NK-92 treated with Interleukin-12 subunit alpha and Interleukin-12 subunit beta, amount 100 ng/mL, for 24 hours (cell line): Measurements from ENCODE around the gene TMEM236.

Source experiments
- DNase-seq: peaks from one replicate; lab custom pipeline; 2025; lab: John Stamatoyannopoulos, UW

The TMEM236 gene

DNA sequence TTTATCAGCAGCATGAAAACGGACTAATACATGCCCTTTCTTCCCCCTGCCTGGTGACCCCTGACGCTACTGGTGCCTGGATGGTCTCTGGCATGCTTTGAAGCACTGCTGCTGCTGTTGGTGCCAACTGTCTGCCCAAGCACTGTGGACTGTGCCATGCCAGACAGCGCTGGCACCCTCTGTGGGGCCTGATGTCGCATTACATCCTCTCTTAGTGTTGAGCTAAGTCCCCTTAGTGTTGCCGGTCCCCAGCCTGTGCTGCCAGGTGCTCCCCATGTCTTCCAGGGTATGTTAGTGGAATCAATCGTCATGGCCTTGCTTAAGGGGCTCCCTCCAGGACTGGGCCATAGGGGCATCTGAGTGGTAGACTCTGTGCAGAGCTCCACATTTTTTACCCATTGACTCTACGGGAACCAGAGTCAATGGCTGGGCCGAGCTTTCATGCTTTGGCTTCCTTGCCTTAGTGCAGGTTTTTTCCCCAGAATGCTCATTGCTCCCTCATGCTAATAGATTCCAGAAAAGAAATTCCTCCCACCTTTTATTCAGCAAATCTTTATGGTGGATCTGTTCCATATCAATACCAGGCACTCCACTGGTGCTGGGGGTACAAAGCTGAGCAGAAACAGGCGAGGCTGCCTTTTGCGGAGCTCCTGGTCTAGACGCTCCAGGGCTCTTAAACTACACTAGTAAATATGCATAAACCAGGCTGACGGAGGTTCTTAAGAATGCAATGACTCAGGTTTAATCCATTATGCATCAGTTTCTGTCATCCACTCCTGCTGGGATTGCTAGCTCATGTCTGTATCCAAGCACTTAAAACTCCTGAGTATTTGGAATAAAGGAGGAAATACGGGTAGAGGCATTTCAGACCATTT lies 35.3 kb downstream of the TMEM236 start:
- DNase-seq, result no peak

DNA sequence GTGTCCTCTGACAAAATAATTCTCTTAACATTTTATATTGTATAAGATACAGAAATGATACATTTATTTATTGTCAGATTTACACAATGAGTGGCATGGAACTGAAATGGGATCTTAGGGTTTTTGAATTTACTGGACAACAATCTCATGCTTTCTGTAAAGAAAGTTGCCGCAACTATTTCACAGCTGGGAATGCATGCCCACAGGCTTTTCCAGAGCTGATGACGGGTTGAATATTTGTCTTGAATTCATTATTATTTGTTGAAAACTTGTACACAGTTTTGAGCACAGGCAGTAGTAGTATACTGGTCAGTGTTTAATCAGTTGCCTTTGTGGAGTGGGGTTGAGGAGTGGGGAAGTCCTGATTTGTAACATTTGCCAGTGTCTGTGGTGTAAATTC lies 36.6 kb downstream of the TMEM236 start:
- DNase-seq, result no peak

DNA sequence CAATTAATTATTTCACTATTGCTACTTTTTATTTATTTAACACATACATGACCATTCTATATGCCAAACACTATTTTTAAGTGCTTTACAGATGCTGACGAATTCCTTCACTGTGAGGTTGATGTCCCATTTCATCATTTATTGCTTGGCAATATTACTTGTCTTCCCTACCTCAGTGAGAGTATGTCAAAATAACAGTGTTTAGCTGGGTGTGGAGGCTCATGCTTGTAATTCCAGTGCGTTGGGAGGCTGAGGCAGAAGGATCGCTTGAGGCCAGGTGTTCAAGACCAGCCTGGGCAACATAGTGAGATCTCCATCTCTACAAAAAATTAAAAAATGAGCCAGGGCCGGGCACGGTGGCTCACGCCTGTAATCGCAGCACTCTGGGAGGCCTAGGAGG lies 37.4 kb downstream of the TMEM236 start:
- no peak for DNase-seq

DNA sequence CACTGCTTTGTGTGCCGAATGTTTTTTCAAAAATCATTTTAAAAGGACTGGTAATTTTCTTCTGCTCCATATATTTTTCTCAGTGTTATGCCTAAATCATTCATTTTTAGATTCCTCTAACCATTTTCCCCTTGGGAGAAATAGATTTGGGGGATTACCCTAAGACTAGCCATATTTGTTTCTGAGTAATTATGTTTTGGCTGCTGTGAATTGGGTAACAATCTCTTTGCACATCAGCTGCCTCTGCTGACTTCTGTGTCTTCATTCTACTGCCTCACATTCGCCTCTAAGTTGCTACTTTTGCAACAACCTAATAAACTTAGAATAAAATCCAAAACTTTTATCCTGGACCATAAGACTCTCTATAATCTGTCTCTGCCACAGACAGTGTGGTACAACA lies 38.6 kb downstream of the TMEM236 start:
- DNase-seq, result no peak

DNA sequence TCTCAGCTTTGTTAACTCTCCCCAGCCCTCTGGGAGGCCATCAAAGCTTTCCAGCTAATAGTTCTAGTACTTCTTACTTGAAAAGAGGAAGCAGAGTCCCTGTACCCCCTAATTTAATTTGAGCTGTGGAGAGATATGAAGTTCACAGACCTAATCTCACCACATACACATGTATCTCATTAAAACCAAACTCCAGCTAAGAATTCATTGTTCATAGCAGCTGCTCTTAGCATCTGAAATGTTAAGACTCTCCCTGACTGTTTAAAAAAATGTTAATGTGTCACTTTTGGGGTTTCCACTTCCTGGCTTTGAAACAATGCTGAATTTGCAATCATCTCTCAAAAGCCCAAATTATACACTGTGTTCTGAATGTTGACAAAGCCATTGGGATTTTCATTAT lies 41.0 kb downstream of the TMEM236 start:
- no peak for DNase-seq

DNA sequence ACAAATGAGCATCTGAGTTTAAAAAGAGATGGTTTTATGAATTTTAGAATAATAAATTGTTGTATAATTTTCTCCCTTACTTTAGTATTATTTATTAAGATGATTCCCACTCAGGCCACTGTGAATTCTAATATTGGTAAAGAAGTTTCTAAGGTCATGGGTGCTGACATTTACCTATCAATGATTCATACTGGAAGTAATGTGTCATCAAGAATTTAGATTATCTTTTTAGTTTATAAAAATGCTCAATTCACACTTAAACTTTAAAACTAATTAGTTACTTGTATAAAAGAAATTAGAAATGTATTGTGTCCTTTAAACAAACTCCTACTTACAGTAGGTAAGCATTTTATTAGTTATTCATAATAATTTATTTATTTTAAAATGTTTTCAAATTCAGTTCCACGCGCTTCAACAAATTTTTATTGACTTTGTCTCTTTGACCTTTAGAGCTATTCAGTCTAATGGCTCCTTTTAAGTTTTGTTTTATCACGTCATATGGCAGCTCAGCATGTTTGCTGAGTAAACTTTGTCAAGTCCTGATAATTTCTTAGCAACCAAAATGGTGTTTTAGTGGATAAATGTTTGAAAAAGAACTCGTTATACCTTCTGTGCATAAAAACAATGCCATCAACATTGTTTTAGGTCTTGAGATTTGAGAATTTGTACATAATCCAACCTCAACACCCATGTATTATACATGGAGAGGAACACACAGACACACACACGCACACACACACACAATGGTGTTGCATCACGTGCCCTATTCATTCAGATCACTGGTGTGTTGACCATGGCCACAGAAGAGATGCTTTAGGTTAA lies 42.0 kb downstream of the TMEM236 start:
- no peak for DNase-seq

DNA sequence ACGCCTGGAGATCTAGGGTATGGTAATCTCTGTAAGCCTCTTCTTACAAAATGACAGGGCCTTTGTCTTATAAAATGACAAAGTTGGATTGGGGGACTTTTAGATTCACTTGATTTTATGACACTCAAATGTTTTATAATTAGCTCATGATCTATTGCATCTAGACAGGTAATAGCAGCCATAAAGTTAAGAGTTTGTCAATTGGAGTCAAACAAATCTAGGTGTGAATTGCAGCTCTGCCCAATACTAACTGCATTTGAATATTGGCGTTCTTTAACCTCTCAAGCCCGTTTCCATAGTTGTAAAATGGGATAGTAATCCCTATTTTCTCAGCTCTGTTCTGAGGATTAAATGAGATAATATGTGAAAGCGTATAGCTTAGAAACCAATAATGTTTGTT lies 43.1 kb downstream of the TMEM236 start:
- DNase-seq, result no peak

DNA sequence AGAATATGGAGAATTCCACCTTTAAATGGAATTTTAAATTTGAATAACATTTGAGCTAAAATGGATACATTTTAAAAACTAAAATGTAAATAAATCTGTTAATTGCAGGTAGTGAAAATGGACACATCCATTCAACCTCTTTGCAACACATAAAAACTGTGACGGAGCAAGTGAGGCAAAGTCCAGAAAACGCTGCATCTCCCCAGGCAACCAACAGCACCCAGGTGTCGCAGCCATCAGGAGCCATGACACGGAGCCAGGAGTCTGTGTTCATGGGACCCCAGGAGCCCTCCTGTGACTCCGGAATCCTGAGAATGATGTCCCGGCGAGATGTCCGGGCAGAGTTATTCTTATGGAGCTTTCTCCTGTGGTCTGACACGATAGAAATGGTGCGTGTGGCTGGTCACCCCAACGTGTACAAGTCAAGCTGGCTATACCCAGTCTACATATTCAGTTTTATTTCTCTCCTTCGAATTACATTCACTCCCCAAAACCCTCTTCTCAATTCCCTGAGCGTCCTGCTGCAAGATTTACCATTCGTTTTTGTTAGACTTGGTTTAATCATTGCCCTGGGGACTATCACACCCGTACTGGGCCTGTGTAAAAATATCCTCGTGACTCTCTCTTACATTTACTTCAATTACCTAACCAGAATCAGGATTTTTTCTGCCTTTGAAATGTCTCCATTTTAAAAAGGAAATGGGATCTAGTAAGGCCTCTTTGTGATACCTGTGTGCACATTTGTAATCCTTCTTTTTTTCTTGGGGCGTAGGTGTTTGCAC lies 44.0 kb downstream of the TMEM236 start:
- DNase-seq, result no peak

DNA sequence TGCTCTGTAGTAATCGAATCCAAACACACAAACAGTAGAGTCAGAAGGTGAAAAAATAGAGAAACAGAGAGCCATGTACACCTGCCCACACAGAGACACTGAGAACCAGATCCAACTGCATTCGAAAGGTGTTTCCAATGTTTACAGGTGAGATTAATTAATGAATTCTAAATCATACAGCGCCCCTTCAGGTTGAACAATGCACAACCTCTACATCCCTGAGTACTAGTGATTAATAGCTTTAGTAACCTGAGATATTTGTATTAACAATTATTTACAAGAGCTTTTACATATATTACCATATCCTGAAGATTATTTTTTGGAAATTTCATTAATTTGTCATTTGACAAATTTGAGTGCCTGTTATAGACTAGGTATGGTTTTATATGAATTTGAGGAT lies 49.5 kb downstream of the TMEM236 start:
- DNase-seq, result no peak

DNA sequence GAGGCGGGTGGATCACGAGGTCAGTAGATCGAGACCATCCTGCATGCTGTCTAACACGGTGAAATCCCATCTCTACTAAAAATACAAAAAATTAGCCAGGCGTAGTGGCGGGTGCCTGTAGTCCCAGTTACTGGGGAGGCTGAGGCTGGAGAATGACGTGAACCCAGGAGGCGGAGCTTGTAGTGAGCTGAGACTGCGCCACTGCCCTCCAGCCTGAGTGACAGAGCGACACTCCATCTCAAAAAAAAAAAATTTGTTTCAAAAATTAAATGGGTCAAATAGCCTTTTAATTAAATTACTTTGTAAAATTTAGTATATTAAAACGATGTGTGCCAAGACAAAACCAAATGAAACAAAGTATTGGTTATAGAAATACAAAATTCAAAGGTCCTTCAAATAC lies 50.3 kb downstream of the TMEM236 start:
- no peak for DNase-seq

DNA sequence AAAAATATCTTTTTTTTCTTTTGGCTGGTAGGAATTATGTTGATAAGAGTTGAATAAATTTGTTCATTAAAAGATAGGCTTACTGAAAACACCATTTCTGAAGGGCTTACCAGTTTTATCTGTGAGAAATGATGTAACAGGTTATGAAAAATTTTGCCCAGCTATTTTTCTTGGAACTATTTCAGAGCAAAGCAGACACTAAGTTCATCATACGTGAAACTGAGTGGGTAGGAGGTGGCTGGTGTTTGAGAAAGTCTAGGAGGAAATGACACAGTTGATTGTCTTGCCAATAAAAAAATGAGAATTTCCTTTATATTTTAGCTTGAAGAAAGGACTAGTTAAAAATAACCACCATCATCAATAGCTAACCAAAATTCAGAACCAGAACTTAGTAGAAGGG lies 51.0 kb downstream of the TMEM236 start:
- no peak for DNase-seq

DNA sequence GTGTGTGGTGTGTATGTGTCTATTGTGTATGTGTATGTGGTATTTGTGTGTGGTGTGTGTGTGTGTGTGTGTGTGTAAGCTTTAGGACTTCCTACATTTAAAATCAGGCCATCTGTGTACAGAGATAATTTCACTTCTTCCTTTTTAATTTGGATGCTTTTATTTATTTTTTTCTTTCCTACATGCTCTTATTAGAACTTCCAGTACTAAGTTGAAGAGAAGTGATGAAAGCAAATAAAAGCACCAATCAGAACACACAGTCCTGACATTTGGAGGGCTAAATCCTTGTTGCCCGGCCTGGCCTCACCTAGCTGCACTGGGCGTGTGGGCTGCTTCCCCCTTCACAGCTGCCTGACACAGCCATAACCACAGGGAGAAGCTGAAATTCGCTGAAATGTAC lies 53.3 kb downstream of the TMEM236 start:
- DNase-seq, result no peak

DNA sequence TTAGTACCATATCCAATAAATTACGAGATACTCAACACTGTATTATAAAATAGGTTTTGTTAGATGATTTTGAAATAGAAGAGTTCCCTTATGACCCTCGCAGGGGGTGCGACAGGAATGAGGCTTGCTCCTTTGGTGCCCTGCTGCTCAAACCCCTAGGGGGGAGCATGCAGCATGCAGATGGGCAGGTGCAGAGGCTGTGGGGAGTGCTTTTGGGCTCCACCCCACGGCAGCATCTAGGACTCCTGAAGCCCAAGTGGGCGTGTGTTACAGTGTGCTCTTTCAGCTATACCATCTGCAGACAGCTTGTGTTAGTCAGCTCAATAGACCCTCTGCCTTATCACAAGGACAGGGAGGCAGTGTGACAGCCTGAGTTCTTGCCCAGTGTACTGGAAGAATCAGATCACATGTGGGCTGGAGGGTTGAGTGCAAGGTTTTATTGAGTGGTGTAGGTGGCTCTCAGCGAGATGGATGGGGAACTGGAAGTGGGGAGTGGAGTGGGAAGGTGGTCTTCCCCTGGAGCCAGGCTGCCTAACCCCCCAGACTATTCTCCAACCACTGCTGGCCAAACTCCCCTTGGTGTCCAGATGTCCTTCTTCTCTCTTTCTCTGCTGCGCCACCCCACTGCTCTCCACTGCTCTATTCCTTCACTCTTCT lies 54.0 kb downstream of the TMEM236 start:
- no peak for DNase-seq

DNA sequence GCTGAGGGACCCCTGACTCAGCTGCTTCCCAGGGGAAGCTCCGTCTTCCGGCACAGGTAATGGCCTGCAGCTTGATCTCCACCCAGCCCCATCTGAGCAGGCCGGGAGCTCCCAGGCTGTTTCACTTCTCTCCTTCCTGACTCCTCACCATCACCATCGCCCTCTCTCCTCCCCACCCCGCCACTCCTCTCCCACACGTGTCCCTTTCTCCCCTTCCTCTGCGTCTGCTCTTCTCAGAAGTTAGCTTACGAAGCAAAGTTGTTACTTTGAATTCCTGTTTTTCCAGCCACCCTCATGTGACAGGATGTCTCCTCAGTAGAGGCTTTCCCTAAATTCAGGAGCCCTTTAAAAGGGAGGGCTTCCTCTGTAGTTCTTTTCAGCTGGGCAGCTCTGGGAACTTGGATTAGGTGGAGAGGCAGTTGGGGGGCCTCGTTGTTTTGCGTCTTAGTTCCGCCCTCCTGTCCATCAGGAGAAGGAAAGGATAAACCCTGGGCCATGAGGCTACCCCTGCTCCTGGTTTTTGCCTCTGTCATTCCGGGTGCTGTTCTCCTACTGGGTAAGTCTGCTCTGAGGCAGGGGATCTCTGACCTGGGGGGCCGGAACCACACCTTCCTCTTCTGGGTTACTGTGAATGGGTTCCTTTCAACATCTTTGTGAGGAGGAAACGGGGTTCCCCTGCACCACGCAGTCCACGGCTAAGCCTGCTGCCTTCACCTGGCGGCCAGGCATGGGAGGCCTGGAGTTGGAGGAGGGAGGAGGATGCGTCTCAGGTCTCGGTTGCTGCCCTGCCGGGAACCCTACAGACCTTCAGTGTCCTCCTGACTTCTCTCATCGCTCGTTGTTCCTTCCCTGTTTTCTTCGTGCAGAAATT lies 57.2 kb downstream of the TMEM236 start, which contains the start of gene MRC1:
Gene MRC1 (plus strand): TSS at position 378 of the 871 bp plus-strand sequence. CDS start 118 bp downstream, at position 496.
- DNase-seq, result no peak

DNA sequence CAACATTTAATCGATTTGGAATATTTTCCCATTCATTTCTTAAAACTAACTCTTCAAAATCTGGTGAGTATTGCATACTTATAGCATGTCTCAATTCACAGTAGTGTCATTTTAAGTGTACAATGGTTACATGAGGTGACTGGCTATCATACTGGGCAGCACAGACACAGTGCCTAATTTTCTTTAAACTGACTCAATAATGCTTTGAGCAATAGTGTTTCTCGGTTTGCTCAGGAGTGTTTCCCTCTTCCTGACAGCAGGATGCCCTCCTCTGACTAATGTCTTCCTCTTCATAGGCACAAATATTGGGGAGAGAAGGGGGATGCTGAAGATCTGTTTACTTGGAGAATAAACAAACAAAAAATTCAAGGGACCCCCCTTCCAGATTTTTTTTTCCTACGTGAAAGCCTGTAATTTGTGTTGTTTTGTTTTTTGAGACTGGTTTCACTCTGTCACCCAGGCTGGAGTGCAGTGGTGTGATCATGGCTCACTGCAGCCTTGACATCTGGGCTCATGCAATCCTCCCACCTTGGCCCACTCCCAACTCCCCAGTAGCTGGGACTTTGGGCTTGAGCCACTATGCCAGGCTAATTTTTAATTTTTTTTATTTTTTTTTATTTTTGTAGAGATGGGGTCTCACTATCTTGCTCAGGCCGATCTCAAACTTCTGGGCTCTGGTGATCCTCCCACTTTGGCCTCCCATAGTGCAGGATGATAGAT lies 59.3 kb downstream of the TMEM236 start:
- DNase-seq, result no peak

DNA sequence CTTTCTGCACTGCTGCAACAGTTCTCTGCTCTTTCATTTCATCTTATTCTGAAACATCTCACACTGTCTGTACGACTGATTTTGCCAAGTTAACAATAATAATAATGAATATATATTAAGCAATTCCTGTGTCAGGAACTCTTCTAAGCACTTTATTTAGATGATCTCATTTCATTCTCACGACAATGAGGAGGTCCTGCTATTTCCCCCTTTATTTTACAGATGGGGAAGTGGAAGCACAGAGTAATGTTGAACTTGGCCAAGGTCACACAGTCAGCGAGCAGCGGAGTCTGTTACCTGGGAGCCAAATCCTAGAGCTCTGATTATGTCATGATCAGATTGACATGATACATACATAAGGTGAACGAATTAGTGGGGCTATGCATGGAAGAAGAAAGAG lies 63.0 kb downstream of the TMEM236 start:
- DNase-seq, result no peak

DNA sequence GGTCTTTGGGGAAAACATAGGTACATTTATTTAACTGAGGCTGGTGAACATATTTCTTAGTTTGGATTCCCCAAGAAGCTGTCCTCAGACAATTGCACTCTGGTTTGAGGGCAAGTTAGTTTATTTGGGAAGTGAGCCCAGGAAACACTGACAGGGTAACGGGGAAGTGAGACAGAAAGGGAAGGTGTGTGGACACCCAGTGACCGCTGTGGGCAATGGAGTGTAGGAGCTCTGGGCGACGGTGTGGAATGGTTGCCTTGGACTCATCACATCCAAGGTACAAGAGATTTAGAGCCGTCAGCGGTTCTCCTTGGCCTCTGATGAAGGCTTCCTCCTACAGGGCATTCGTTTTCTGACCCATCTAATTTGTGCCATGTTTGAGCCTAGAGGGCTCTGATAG lies 64.2 kb downstream of the TMEM236 start:
- no peak for DNase-seq

DNA sequence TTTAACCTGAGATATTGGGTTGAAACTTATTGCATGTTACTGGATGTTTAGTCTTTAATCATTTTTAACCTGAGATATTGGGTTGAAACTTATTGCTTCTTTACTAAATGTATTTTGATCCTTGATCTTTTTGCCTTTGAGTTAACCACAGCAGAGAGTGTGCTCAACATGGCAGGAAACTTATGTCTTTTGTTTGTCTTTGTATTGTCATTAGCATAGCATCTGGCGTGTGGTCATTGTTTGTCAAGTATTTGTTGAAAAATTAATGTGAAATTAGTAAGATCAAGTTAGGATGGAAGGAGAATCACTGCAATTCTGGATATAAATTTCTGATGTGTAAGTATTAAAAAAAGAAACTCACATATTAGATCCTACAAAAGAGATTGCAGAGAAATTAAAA lies 65.3 kb downstream of the TMEM236 start:
- DNase-seq, result no peak

DNA sequence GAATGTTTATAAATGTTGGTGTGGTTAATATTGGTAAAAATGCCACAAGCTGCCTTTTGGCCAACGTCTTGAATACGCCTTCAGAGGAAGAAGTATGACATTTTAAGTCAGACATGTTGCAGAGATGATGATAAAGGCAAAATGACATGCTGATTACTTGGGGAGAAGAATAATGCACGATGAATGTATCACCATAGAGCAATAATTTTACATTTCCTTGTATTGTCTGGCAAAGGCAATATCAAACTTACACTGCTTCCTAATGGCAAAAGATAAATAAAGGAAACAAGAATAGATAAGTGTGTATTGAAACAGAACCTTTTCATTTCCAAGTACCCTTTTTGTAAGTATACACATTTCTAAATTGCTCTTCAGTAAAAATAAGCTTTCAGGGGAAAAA lies 65.8 kb downstream of the TMEM236 start:
- no peak for DNase-seq

DNA sequence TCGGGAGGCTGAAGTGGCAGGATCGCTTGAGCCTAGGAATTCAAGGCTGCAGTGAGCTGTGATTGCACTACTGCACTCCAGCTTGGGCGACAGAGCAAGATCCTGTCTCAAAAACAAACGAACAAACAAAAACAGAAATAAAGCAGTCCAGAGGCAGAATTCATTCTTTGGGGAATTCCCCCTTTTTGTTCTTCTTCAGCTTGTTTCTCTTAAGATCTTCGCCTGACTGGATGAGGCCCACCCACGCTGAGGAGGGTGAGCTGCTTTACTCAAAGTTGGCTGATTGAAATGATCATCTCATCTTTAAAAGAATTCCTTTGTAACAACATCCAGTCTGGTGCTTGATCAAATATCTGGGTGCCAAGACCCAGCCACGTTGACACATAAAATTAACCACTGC lies 67.8 kb downstream of the TMEM236 start:
- DNase-seq, result no peak
